Activated CD8-positive, alpha-beta T cell treated with anti-CD3 and anti-CD28 coated beads for 36 hours (primary cell): Measurements from ENCODE around the gene RPL3. TPM values are rescaled to one million over a fixed set of nuclear protein-coding genes. Genes with fewer than 3 reads are reported as not detected.

Experiments
- ATAC-seq: fragments of 200-7000 bp; cut with Tn5 transposase; one replicate; pipeline ENCODE4 v1.10.0; 2021; ENCODE audit warnings: mild to moderate bottlenecking, moderate library complexity
- CTCF ChIA-PET: fragments of 350-600 bp; sonication (Branson Sonifier 250); formaldehyde crosslinking; loops from one replicate; lab custom pipeline; 2021; ENCODE audit warnings: antibody characterized with exemption; lab: Charles Lee
- POLR2A ChIA-PET: fragments of 350-600 bp; sonication (Branson Sonifier 250); formaldehyde crosslinking; loops from one replicate; lab custom pipeline; 2021; ENCODE audit warnings: antibody characterized with exemption; lab: Charles Lee
- DNase-seq: peaks from one replicate; pipeline ENCODE4 v3.0.0-alpha.2; 2020
- H3K27ac Mint-ChIP-seq: one replicate; pipeline ENCODE4 v1.8.0; 2021; ENCODE audit warnings: mild to moderate bottlenecking, mixed read lengths
- H3K27me3 Mint-ChIP-seq: one replicate; pipeline ENCODE4 v1.8.0; 2021; ENCODE audit warnings: mixed read lengths
- H3K36me3 Mint-ChIP-seq: one replicate; pipeline ENCODE4 v1.8.0; 2021; ENCODE audit warnings: low read depth, mixed read lengths
- H3K4me1 Mint-ChIP-seq: one replicate; pipeline ENCODE4 v1.8.0; 2021; ENCODE audit warnings: low read depth, mixed read lengths
- H3K4me3 Mint-ChIP-seq: one replicate; pipeline ENCODE4 v1.8.0; 2021; ENCODE audit warnings: mild to moderate bottlenecking, moderate library complexity, mixed read lengths
- H3K9me3 Mint-ChIP-seq: one replicate; pipeline ENCODE4 v1.8.0; 2021; ENCODE audit warnings: mixed read lengths
- CTCF ChIP-seq: fragments of 200-600 bp; IDR thresholded peaks from one replicate; pipeline ENCODE4 v1.8.0; 2022; ENCODE audit warnings: antibody characterized with exemption, mild to moderate bottlenecking
- intact Hi-C: fragments of 100-400 bp; cut with micrococcal nuclease; formaldehyde crosslinking; loops from one replicate; pipeline ENCODE4 v1.10.0; 2022
- total RNA-seq, 2 experiments: library from RNA; stranded (reverse); gene quantifications; one replicate each; pipeline ENCODE4 v1.2.3, GENCODE V29; 2021

Gene RPL3
- total RNA-seq, 2 experiments from 2014 or later = 3,563 to 3,599 TPM

- no peak for TF ChIP-seq CTCF
- intact Hi-C loops = no loop called here
- Mint-ChIP-seq H3K27ac (no peak overlapping the region), H3K4me3 (no peak overlapping the region), H3K36me3 (no peaks in the 10 kb centered on the region), H3K27me3 (peaks cover 4% of the 10 kb centered on the region), H3K9me3 (no peaks in the 10 kb centered on the region), H3K4me1 (no peaks in the 10 kb centered on the region)
- ATAC-seq (no peak), DNase-seq (no peak)
- POLR2A ChIA-PET = interaction anchor here (0.9 kb wide), 1 partner anchor 18 kb away, joined by 3 read pairs; no protein-coding TSS in a partner anchor
- CTCF ChIA-PET = interaction anchor here (1.5 kb wide), 1 partner anchor 123 kb away, joined by 4 read pairs; no protein-coding TSS in a partner anchor
Measured at GRCh38 chr22:39293766-39294368, 25.6 kb downstream of the RPL3 start.

- DNase-seq (no peak), ATAC-seq (no peak)
- H3K27ac Mint-ChIP-seq = no peak overlapping the region
- H3K36me3 Mint-ChIP-seq = no peaks in the 10 kb centered on the region
- no peak for TF ChIP-seq CTCF
- no peaks in the 10 kb centered on the region for H3K9me3 Mint-ChIP-seq
- intact Hi-C loops = no loop called here
- no peaks in the 10 kb centered on the region for H3K27me3 Mint-ChIP-seq
- no peaks in the 10 kb centered on the region for H3K4me1 Mint-ChIP-seq
- no peak overlapping the region for H3K4me3 Mint-ChIP-seq
- POLR2A ChIA-PET = no interaction called here
- CTCF ChIA-PET = no interaction called here
Measured at GRCh38 chr22:39292561-39293074, 26.8 kb downstream of the RPL3 start.

- no peaks in the 10 kb centered on the region for H3K9me3 Mint-ChIP-seq
- CTCF ChIA-PET = interaction anchor here (1.1 kb wide), 1 partner anchor 14 kb away, joined by 3 read pairs; no protein-coding TSS in a partner anchor
- H3K4me1 Mint-ChIP-seq = no peaks in the 10 kb centered on the region
- POLR2A ChIA-PET = interaction anchor here (1.0 kb wide), 1 partner anchor 22 kb away, joined by 3 read pairs; no protein-coding TSS in a partner anchor
- ATAC-seq (no peak), DNase-seq (no peak)
- intact Hi-C loops = no loop called here
- no peaks in the 10 kb centered on the region for H3K27me3 Mint-ChIP-seq
- no peaks in the 10 kb centered on the region for H3K36me3 Mint-ChIP-seq
- TF ChIP-seq CTCF = no peak
- H3K27ac Mint-ChIP-seq = no peak overlapping the region
- no peak overlapping the region for H3K4me3 Mint-ChIP-seq
Measured at GRCh38 chr22:39292031-39292462, 27.4 kb downstream of the RPL3 start.

GRCh38 chr22:39291523-39291922 is 27.9 kb downstream of the RPL3 start:
- no peaks in the 10 kb centered on the region for H3K27me3 Mint-ChIP-seq
- H3K9me3 Mint-ChIP-seq = no peaks in the 10 kb centered on the region
- no peaks in the 10 kb centered on the region for H3K4me1 Mint-ChIP-seq
- ChIA-PET CTCF (interaction anchor here (1.1 kb wide), 1 partner anchor 15 kb away, joined by 3 read pairs; no protein-coding TSS in a partner anchor), POLR2A (interaction anchor here (1.0 kb wide), 1 partner anchor 23 kb away, joined by 3 read pairs; no protein-coding TSS in a partner anchor)
- DNase-seq = no peak
- no peak overlapping the region for H3K4me3 Mint-ChIP-seq
- no peak for TF ChIP-seq CTCF
- no peak for ATAC-seq
- no peak overlapping the region for H3K27ac Mint-ChIP-seq
- intact Hi-C loops = no loop called here
- no peaks in the 10 kb centered on the region for H3K36me3 Mint-ChIP-seq

GRCh38 chr22:39290724-39291161 is 28.7 kb downstream of the RPL3 start:
- intact Hi-C loops = no loop called here
- Mint-ChIP-seq H3K4me3 (no peak overlapping the region), H3K36me3 (no peaks in the 10 kb centered on the region), H3K4me1 (no peaks in the 10 kb centered on the region), H3K9me3 (no peaks in the 10 kb centered on the region), H3K27ac (no peak overlapping the region), H3K27me3 (no peaks in the 10 kb centered on the region)
- ChIA-PET POLR2A (no interaction called here), CTCF (interaction anchor here (1.1 kb wide), 1 partner anchor 16 kb away, joined by 3 read pairs; no protein-coding TSS in a partner anchor)
- DNase-seq = no peak
- ATAC-seq = no peak
- no peak for TF ChIP-seq CTCF
